Stimulated activated CD4-positive, alpha-beta T cell treated with anti-CD3 and anti-CD28 coated beads, Interleukin-4, amount 100 ng/mL, for 24 hours (primary cell): ENCODE results near the gene LCE3E.
A peak's percentile ranks its signal among the peaks of the same experiment; 100 is the strongest.
"Not testable (repeated sequence)": the region's sequence is repeated elsewhere in the genome, so short reads cannot be mapped to it uniquely, and the experiment has no call there.

Experiments
- DNase-seq: peaks from one replicate; pipeline ENCODE4 v3.0.0-alpha.2; 2020

The LCE3E gene, protein sequence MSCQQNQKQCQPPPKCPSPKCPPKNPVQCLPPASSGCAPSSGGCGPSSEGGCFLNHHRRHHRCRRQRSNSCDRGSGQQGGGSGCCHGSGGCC

GRCh38 chr1:152566681-152567080, at the start of gene LCE3E:
LCE3E (minus strand) TSS chr1:152566780; CDS start chr1:152566208, 572 bp downstream.
- no peak for DNase-seq

GRCh38 chr1:152613511-152613910, 46.9 kb upstream of the LCE3E start, which contains the start of gene LCE3B:
LCE3B (plus strand) TSS chr1:152613811; CDS start chr1:152613811, 0 bp downstream.
- DNase-seq = no peak

GRCh38 chr1:152599934-152600333, 33.4 kb upstream of the LCE3E start, which contains the start of gene LCE3C:
LCE3C (plus strand) TSS chr1:152600234; CDS start chr1:152600732, 498 bp downstream.
- DNase-seq = no peak

- DNase-seq = no peak
These were observed 30.4 kb upstream of the LCE3E start for GRCh38 chr1:152596986-152597385.

GRCh38 chr1:152585586-152585985, 19.0 kb upstream of the LCE3E start:
- no peak for DNase-seq

- no peak for DNase-seq
These were observed 16.1 kb upstream of the LCE3E start for GRCh38 chr1:152582647-152583046.

DNA sequence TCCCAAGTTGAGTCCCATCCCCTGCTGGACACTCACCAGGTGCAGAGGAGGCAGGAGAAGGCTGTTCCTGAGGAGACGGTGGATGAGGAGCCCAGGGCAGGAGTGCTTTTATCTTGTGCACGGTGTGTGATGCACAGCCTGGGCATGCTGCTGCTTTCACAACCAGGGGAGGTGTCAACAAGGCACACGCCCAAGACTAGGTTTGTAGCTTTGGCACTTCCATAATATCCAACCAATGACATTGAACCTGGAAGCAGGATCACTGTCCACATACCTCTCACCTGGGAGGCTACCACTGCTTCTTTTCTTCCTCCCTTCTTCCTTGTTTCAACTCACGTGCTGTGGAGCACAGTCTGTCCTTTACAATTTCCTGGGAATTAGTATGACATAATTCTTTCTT, 13.9 kb upstream of the LCE3E start, which contains the start of gene LCE3D:
Gene LCE3D, minus strand, starts transcription at position 84 of the 400 bp plus-strand sequence. CDS start 580 bp downstream, outside the sequence.
- no peak for DNase-seq

DNA sequence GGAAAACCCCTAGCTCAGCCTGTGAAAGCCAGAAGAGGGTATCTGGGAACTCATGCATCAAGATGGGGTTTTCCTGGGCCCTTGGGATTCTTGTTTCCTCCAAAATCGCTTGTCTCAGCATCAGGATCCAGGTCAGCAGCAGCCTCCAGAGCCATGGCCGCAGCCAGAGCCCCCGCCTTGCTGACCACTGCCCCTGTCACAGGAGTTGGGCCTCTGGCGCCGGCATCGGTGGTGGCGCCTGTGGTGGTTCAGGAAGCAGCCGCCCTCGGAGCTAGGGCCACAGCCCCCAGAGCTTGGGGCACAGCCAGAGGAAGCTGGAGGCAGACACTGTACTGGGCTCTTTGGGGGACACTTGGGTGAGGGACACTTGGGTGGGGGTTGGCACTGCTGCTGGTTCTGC, 12.9 kb upstream of the LCE3E start:
- DNase-seq = not testable (repeated sequence)

DNA sequence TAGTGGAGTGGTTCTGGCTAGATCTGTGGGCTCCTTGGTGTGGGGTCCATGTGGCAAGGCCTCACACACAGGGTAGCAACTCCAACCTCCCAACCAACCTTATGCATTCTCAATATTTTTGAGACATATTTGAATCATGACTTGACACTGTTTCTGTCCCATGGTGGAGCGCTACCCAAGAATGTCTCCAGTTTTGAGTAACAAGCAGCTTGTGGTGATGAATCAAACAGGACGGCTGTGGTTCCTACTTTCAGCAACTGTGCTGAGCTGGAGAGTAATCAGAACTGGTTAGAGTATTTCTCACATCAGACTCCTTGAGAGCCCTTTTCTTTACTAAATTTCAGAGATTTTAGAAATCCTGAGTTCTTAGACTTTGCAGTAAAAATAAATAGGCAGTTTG, 10.6 kb upstream of the LCE3E start:
- no peak for DNase-seq

DNA sequence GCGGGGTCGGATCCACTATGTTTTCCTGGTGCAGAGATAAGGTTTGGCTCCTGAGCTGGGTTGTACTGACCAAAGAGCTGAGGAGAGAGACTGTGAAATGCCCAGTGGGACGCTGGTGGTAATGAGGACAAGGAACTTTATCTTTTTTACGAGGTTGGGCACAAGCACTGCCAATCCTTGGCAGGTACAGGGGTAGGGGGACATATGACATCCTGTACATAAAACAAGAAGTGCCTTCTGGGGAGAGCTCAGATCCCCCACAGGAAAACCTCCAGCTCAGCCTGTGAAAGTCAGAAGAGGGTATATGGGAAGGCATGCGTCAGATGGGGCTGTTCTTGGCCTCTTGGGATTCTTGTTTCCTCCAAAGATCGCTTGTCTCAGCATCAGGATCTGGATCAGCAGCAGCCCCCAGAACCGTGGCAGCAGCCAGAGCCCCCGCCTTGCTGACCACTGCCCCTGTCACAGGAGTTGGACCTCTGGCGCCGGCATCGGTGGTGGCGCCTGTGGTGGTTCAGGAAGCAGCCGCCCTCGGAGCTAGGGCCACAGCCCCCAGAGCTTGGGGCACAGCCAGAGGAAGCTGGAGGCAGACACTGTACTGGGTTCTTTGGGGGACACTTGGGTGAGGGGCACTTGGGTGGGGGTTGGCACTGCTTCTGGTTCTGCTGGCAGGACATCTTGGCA, 905 bp downstream of the LCE3E start:
- DNase-seq = no peak

GRCh38 chr1:152565115-152565514, 1.5 kb downstream of the LCE3E start:
- DNase-seq = no peak

DNA sequence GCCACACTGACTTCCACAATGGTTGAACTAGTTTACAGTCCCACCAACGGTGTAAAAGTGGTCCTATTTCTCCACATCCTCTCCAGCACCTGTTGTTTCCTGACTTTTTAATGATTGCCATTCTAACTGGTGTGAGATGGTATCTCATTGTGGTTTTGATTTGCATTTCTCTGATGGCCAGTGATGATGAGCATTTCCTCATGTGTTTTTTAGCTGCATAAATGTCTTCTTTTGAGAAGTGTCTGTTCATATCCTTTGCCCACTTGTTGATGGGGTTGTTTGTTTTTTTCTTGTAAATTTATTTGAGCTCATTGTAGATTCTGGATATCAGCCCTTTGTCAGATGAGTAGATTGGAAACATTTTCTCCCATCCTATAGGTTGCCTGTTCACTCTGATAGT, 18.2 kb downstream of the LCE3E start:
- not testable (repeated sequence) for DNase-seq

DNA sequence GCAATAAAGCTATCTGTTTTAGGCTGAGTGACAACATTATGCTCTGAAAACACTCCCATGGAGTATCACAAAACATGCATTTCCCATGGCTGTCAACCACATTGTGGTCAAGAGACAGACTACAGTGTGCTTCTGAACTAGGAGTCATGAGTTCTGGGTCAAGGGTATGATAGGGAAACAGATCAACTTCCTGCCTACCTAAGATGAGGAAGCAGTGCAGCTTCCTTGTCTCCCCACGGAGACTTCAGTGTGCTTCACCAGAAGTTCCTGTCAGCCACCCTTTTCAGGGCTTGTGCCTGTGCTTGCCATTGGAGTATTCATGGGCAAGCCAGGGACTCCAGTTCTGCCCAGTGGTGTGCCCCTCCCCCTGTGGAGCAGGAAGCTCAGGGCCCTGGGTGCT, 19.9 kb downstream of the LCE3E start:
- DNase-seq = no peak

- no peak for DNase-seq
These were observed 22.8 kb downstream of the LCE3E start for GRCh38 chr1:152543820-152544219.

- no peak for DNase-seq
These were observed 26.7 kb downstream of the LCE3E start for GRCh38 chr1:152539901-152540300.

DNA sequence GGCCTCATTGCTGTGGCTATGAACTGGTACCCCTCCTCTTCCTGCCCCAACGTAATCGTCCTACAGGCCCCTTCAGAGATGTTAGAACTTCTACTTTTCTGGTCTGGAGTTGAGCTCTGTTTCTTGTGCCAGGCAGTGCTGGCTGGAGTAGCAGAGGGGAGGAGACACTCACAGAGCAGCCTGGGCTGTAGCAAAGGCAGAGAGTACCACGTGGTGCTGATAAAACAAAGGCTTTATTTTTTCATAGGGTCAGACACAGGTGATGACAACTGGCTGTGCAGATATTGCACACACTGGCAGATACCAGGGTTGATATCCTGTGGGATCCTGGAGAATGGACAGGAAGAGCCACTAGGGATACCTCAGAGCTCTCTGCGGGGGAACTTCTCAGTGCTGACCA, 29.1 kb downstream of the LCE3E start:
- DNase-seq = no peak

DNA sequence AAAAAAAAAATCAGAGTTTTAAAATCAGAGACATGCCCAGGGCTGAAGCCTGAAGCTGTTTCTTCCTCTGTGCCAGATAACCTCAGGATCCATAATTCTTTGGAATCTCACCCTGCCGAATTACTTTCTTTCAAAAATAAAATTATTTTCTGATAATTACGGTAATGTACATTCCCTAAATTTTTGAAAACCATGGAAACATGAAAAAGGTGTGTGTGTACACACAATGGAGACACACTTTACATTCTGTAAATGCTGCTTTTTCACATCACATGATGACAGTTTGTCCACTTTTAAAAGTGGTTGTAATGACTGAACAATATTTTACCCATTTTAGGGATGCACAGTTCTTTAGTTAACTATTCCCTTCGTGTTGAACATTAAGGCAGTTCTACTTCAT, 30.8 kb downstream of the LCE3E start:
- no peak for DNase-seq

DNA sequence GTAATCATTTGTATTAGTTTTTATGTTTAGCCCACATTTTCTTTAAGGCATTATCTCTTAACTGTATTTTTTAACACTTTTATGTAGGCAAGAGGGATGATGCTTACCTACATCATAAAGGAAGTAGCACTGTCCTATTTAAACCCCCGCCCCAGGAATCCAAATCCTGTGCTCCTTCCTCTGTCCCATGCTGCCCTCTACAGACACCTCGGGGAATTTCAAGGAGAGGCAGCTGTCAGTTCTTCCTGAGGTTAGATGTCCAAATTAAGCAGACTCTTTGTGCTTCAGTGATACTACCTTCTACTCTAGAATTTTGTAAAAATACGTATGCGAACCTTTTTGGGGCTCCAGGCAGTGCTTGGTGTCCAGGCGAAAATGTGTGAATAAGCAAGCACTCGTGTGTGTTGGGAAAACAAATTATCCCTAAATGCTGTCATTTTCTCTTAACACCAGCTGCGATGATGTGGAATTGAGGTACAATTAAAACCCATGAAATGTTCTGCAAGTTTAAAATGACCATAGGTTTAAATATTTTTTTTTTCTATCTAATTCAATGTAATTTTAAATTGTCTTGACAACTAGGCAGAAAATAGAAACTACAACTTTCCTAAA, 33.1 kb downstream of the LCE3E start:
- peak; percentile 34 for DNase-seq

GRCh38 chr1:152525080-152525641, 41.4 kb downstream of the LCE3E start:
- DNase-seq = no peak

DNA sequence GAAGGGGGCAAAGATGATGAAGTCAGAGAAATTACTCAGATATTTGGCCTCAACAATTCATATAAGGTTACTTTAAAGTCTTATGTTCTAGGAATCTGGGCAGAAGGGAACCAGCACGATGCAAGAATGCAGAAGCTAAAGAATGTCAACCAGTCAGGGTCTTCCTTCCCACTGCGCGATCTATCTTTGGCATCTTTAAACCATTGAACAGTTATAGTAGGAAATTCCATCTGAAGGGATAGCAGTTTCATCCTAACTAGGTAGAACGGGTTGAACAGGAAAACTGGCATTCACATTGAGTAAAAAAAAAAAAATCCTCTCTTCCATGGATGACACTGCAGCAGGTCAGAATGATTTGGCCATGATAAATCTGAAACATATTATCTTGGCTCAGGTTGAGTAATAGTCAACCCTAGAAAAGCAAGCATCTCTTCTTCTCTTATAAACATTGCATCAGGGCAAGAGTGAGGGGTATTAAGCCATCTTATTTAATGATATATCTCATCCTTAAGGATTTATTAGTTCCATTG, 46.0 kb downstream of the LCE3E start:
- DNase-seq = no peak

DNA sequence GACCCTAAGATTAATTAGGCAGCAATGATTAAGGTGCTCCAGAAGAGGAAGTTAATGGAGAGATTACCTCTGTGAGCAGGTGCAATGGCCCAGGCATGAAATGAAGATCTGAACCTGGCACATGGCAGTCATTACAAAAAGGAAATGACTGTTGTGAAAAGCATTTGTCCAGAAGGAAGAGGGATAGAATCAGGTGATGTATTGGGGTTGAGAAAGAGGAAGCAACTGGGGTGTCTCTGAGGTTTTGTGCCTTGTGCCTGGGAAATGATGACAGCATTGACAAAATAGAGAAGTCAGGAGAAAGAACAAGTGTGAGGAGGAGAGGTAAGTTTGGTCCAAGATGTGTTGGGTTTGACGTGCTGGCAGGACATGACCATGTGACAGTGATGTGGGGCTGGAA, 46.7 kb downstream of the LCE3E start:
- no peak for DNase-seq

GRCh38 chr1:152517237-152517811, 49.3 kb downstream of the LCE3E start:
- no peak for DNase-seq

DNA sequence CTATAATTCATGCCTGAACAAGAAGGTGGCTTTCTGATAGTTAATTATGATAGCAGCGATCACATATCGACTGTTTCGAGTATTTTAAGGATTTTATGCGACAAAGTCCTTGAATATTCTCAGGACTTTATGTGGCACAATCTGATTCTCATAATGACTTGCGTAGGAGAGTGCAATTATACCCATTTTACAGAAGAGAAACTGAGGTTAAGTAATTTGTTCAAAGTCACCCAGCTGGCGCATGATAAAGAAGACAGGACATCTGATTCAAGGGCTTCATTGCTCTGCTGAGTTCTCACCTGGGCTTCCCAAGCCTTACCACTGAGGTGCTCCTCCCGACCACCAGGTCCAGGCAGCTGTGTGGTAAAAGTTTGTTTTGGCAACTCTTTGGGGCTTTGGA, 50.5 kb downstream of the LCE3E start:
- no peak for DNase-seq
